WI38 (cell line): Measurements from ENCODE around the gene ACTG1.

Experiments used
- H3K4me3 ChIP-seq: 2 replicates; pipeline ENCODE4 v1.5.1; 2011; ENCODE audit warnings: low read depth, mild to moderate bottlenecking, control low read depth, low read length
- CTCF ChIP-seq: IDR thresholded peaks from 2 replicates; pipeline ENCODE4 v1.5.1; 2012; ENCODE audit warnings: low read depth, mild to moderate bottlenecking, control low read depth, low read length

Gene ACTG1

GRCh38 chr17:81550285-81550684 lies 37.7 kb upstream of the ACTG1 start:
- no peak overlapping the region for H3K4me3 ChIP-seq
- TF ChIP-seq CTCF = no peak

- no peak for TF ChIP-seq CTCF
- no peak overlapping the region for H3K4me3 ChIP-seq
Measured at GRCh38 chr17:81549826-81550225, 37.2 kb upstream of the ACTG1 start.

GRCh38 chr17:81549031-81549557 lies 36.5 kb upstream of the ACTG1 start:
- TF ChIP-seq CTCF = no peak
- H3K4me3 ChIP-seq = no peak overlapping the region

- no peak for TF ChIP-seq CTCF
- no peak overlapping the region for H3K4me3 ChIP-seq
Measured at GRCh38 chr17:81547614-81547982, 35.0 kb upstream of the ACTG1 start.

GRCh38 chr17:81546906-81547613 lies 34.5 kb upstream of the ACTG1 start:
- H3K4me3 ChIP-seq = no peak overlapping the region
- no peak for TF ChIP-seq CTCF

GRCh38 chr17:81545160-81545949 lies 32.8 kb upstream of the ACTG1 start:
- no peak for TF ChIP-seq CTCF

More at GRCh38 chr17:81545160-81545949, 32.8 kb upstream of the ACTG1 start:
- H3K4me3 ChIP-seq = no peak overlapping the region
